OCI-LY7 (cell line): Measurements from ENCODE around the gene VNN1.
"Not testable (repeated sequence)": the region's sequence is repeated elsewhere in the genome, so short reads cannot be mapped to it uniquely, and the experiment has no call there.

ENCODE experiments used
- EZH2phosphoT487 ChIP-seq: fragments of 200-600 bp; sonication (generic); IDR thresholded peaks from 2 replicates; pipeline ENCODE4 v1.6.1; 2018; ENCODE audit warnings: low read depth, borderline replicate concordance, mild to moderate bottlenecking, mixed run types, antibody characterized with exemption, low read length, moderate library complexity, mixed read lengths
- TF ChIP-seq, protein P1 (sequence below): fragments of 200-600 bp; sonication (generic); conservative IDR thresholded peaks from 2 replicates; pipeline ENCODE4 v1.5.1; 2014; ENCODE audit warnings: mild to moderate bottlenecking, antibody characterized with exemption, low read length, moderate library complexity, mixed read lengths

- TF ChIP-seq EZH2phosphoT487: not testable (repeated sequence)
- TF ChIP-seq, protein P1, sequence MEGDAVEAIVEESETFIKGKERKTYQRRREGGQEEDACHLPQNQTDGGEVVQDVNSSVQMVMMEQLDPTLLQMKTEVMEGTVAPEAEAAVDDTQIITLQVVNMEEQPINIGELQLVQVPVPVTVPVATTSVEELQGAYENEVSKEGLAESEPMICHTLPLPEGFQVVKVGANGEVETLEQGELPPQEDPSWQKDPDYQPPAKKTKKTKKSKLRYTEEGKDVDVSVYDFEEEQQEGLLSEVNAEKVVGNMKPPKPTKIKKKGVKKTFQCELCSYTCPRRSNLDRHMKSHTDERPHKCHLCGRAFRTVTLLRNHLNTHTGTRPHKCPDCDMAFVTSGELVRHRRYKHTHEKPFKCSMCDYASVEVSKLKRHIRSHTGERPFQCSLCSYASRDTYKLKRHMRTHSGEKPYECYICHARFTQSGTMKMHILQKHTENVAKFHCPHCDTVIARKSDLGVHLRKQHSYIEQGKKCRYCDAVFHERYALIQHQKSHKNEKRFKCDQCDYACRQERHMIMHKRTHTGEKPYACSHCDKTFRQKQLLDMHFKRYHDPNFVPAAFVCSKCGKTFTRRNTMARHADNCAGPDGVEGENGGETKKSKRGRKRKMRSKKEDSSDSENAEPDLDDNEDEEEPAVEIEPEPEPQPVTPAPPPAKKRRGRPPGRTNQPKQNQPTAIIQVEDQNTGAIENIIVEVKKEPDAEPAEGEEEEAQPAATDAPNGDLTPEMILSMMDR: not testable (repeated sequence)
Observed at GRCh38 chr6:132637135-132637534, 76.7 kb downstream of the VNN1 start.
